Osteocyte (in vitro differentiated cells): Measurements from ENCODE around the gene OSBPL2. TPM values are rescaled to one million over a fixed set of nuclear protein-coding genes. Genes with fewer than 3 reads are reported as not detected.

ENCODE experiments used
- DNase-seq: peaks from one replicate; pipeline ENCODE4 v3.0.0; 2021; ENCODE audit warnings: mixed read lengths; ENCODE audit not compliant: unreplicated experiment; ENCODE audit errors: extremely low spot score
- H3K27ac Mint-ChIP-seq: one replicate; pipeline ENCODE4 v1.8.0; 2021; ENCODE audit warnings: mild to moderate bottlenecking, mixed read lengths; ENCODE audit not compliant: unreplicated experiment
- H3K27me3 Mint-ChIP-seq: one replicate; pipeline ENCODE4 v1.8.0; 2021; ENCODE audit warnings: mixed read lengths; ENCODE audit not compliant: unreplicated experiment
- H3K36me3 Mint-ChIP-seq: one replicate; pipeline ENCODE4 v1.8.0; 2021; ENCODE audit warnings: mixed read lengths; ENCODE audit not compliant: unreplicated experiment
- H3K4me1 Mint-ChIP-seq: one replicate; pipeline ENCODE4 v1.8.0; 2021; ENCODE audit warnings: mixed read lengths; ENCODE audit not compliant: unreplicated experiment
- H3K4me3 Mint-ChIP-seq: one replicate; pipeline ENCODE4 v1.8.0; 2021; ENCODE audit warnings: mild to moderate bottlenecking, moderate library complexity, mixed read lengths; ENCODE audit not compliant: unreplicated experiment
- H3K9me3 Mint-ChIP-seq: one replicate; pipeline ENCODE4 v1.8.0; 2021; ENCODE audit warnings: mixed read lengths; ENCODE audit not compliant: unreplicated experiment
- CTCF ChIP-seq: fragments of 200-600 bp; sonication (generic); IDR thresholded peaks from 2 replicates; pipeline ENCODE4 v1.5.0; 2021; ENCODE audit warnings: antibody characterized with exemption, mild to moderate bottlenecking, moderate library complexity
- total RNA-seq: library from RNA; stranded (reverse); gene quantifications from 2 replicates; pipeline ENCODE4 v1.2.1, GENCODE V29; 2021

OSBPL2 gene
- total RNA-seq, 1 donor from 2014 or later, result 46.3 TPM

DNA sequence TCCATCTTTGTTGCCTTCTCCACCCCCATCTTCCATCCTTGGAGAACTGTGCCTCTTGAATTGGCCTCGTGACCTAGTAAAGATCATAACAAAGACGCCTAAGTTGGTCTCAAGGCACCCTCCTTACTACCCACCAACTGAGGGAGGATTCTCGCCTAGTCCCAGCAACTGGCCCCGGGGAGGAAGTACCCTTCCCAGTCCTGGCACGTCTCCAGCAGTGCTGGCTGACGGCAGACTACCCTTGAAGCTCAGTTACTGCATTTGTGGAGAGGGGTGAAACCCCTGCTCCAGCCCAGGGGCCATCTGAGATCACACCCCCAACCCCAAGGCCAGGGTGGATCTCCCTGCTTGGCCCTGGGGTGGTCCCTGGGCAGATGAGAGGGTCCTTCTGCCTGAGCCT lies 2.1 kb upstream of the OSBPL2 start:
- Mint-ChIP-seq H3K4me1 (peaks cover 20% of the 10 kb centered on the region), H3K27ac (no peak overlapping the region), H3K4me3 (no peak overlapping the region), H3K27me3 (no peaks in the 10 kb centered on the region), H3K36me3 (no peaks in the 10 kb centered on the region), H3K9me3 (no peaks in the 10 kb centered on the region)
- no peak for DNase-seq
- TF ChIP-seq CTCF, result no peak

DNA sequence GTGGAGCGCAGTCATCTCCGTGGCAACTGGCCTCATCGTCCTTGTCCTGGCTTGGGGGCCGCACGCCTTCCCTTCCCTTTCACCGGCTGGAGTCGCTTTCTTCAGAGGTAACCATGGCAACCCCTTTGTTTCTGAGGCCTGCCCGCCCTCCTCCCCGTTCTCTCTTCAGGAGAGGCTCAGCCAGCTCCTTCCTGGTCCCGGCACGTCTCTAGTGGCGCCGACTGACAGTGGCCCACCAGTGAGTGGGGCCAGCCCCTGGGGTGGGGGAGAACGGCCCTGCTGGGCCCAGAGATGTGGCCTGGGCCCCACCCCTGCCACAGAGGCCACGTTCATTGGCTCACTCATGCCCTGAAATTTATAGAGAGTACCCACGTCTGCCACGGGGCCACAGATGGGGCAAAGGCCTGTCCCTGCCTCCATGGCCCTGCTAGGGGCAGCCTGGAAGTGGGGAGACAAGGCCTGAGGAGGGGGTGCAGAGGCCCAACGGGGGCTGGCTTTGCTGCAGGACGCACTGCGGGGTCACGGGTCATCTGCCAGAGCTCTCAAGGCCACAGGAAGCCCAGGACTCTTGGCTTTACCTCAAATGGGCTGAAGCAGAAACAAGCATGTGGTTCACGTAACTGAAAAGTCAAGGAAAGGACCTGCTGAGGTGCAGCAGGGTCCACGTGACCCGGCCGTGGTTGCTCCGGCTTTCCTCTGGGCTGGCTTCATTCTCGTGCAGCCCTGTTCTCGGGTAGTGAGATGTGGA lies 1.4 kb upstream of the OSBPL2 start:
- Mint-ChIP-seq H3K4me3 (no peak overlapping the region), H3K4me1 (peaks cover 26% of the 10 kb centered on the region), H3K36me3 (peaks cover 5% of the 10 kb centered on the region)

DNA sequence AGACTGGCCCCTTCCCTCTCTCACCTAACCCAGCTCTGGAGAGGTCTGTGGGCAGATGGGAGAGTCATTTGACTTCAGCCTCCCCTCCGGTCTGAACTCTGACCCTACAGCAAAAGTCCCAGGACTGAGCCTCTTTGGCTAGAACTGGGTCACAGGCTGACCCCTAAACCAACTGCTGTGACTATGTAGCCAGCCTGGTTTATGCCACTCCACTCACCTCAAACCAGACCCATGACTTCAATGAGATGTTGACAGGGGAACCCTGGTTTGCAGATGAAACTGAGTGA lies 864 bp upstream of the OSBPL2 start:
- Mint-ChIP-seq H3K4me3 (peak overlapping the region; percentile 87), H3K4me1 (peaks cover 31% of the 10 kb centered on the region), H3K36me3 (peaks cover 6% of the 10 kb centered on the region), H3K27ac (peak overlapping the region; percentile 73), H3K9me3 (no peaks in the 10 kb centered on the region), H3K27me3 (no peaks in the 10 kb centered on the region)
- no peak for TF ChIP-seq CTCF
- no peak for DNase-seq

More for the DNA sequence above, 1.4 kb upstream of the OSBPL2 start:
- H3K27me3 Mint-ChIP-seq, result no peaks in the 10 kb centered on the region
- DNase-seq, result no peak
- no peak overlapping the region for H3K27ac Mint-ChIP-seq
- no peak for TF ChIP-seq CTCF
- H3K9me3 Mint-ChIP-seq, result no peaks in the 10 kb centered on the region

GRCh38 chr20:62238569-62239277 lies 402 bp downstream of the OSBPL2 start:
- peaks cover 31% of the 10 kb centered on the region for H3K4me1 Mint-ChIP-seq
- H3K4me3 Mint-ChIP-seq, result peak overlapping the region; percentile 80
- peak overlapping the region; percentile 75 for H3K27ac Mint-ChIP-seq
- no peaks in the 10 kb centered on the region for H3K9me3 Mint-ChIP-seq
- H3K36me3 Mint-ChIP-seq, result peaks cover 10% of the 10 kb centered on the region
- no peak for TF ChIP-seq CTCF
- no peaks in the 10 kb centered on the region for H3K27me3 Mint-ChIP-seq
- DNase-seq, result no peak

DNA sequence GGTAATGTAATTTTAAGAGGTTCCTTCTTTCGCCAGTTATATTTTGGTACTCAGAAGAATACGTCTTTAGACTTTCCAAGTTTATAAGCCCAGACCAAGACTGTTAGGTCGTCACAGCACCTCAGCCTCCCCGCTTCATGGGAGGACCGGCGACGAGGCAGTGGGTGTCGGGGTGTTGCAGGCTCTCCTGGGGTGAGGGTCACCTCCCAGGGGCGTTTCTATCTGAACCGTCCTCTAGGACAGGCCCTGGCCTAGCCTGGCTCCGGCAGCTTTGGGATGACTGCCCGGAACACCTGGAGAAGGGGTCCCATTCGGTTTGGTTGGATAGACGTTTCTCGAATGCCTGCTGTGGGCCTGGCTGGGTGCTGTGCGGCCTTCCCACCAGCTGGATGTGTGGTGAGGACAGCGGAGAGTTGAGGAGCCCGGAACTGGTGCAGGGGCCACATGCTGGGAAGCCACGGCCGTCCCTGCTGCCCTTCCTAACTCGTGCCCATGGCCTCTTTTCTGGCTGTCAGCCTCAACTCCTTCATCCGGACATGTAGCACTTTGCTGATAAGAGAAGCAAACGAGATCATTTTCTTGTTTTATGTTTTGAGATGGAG lies 1.1 kb downstream of the OSBPL2 start:
- DNase-seq, result no peak

More for the DNA sequence above, 1.1 kb downstream of the OSBPL2 start:
- peaks cover 31% of the 10 kb centered on the region for H3K4me1 Mint-ChIP-seq
- H3K27me3 Mint-ChIP-seq, result no peaks in the 10 kb centered on the region
- H3K36me3 Mint-ChIP-seq, result peaks cover 10% of the 10 kb centered on the region
- no peak for TF ChIP-seq CTCF
- H3K4me3 Mint-ChIP-seq, result peak overlapping the region; percentile 80
- peak overlapping the region; percentile 75 for H3K27ac Mint-ChIP-seq
- no peaks in the 10 kb centered on the region for H3K9me3 Mint-ChIP-seq
